NCI-H82 (cell line): ENCODE measurements around the gene HOXC10.

Source experiments
- DNase-seq: peaks from one replicate; lab custom pipeline; 2025; lab: John Stamatoyannopoulos, UW

The HOXC10 gene

GRCh38 chr12:54017027-54017788 is 32.3 kb downstream of the HOXC10 start:
- DNase-seq: peak; percentile 93

- DNase-seq: peak; percentile 99
Measured at GRCh38 chr12:54017878-54018467, 33.0 kb downstream of the HOXC10 start.

- DNase-seq: peak; percentile 88
Measured at GRCh38 chr12:54018468-54018984, 33.6 kb downstream of the HOXC10 start.

- peak; percentile 82 for DNase-seq
Measured at GRCh38 chr12:54019091-54019811, 34.3 kb downstream of the HOXC10 start.

GRCh38 chr12:54019924-54020590 is 35.1 kb downstream of the HOXC10 start:
- peak; percentile 77 for DNase-seq

GRCh38 chr12:54020591-54021405 is 35.9 kb downstream of the HOXC10 start:
- DNase-seq: peak; percentile 74

- peak; percentile 87 for DNase-seq
Measured at GRCh38 chr12:54021432-54022013, 36.6 kb downstream of the HOXC10 start.

- no peak for DNase-seq
Measured at GRCh38 chr12:54022960-54023884, 38.3 kb downstream of the HOXC10 start.

GRCh38 chr12:54024127-54024526 is 39.2 kb downstream of the HOXC10 start:
- DNase-seq: no peak

- no peak for DNase-seq
Measured at GRCh38 chr12:54024581-54025305, 39.8 kb downstream of the HOXC10 start.

GRCh38 chr12:54025499-54026405 is 40.8 kb downstream of the HOXC10 start:
- DNase-seq: no peak

GRCh38 chr12:54026640-54027441 is 41.9 kb downstream of the HOXC10 start:
- no peak for DNase-seq

GRCh38 chr12:54027442-54027786 is 42.5 kb downstream of the HOXC10 start:
- no peak for DNase-seq

GRCh38 chr12:54028314-54029201 is 43.6 kb downstream of the HOXC10 start, which contains the start of gene HOXC6:
TSS of gene HOXC6 (plus strand) at chr12:54028440. CDS start at chr12:54028522, 82 bp downstream.
- DNase-seq: peak; percentile 76

- no peak for DNase-seq
Measured at GRCh38 chr12:54029529-54030441, 44.8 kb downstream of the HOXC10 start.
